Measurements from ENCODE around the gene PIGP.
"Not testable (repeated sequence)": the region's sequence is repeated elsewhere in the genome, so short reads cannot be mapped to it uniquely, and the experiment has no call there.

PIGP gene

GRCh38 chr21:37045149-37045548 is 27.7 kb downstream of the PIGP start:
- no peak for DNase-seq (ENCODE audit: low read depth in 3 of 3)

GRCh38 chr21:37044643-37045042 is 28.2 kb downstream of the PIGP start:
- DNase-seq (ENCODE audit: low read depth in 3 of 3) = no peak

- DNase-seq (ENCODE audit: low read depth in 3 of 3) = no peak
These were observed 29.1 kb downstream of the PIGP start for GRCh38 chr21:37043818-37044217.

GRCh38 chr21:37041706-37042271 is 31.1 kb downstream of the PIGP start:
- DNase-seq (ENCODE audit: low read depth in 3 of 3) = no peak

- no peak for DNase-seq (ENCODE audit: low read depth in 3 of 3)
These were observed 32.7 kb downstream of the PIGP start for GRCh38 chr21:37040212-37040611.

- DNase-seq (ENCODE audit: low read depth in 3 of 3) = no peak
These were observed 33.3 kb downstream of the PIGP start for GRCh38 chr21:37039411-37040075.

- DNase-seq (ENCODE audit: low read depth in 3 of 3) = no peak
These were observed 36.7 kb downstream of the PIGP start for GRCh38 chr21:37036177-37036576.

- DNase-seq (ENCODE audit: low read depth in 3 of 3) = not testable (repeated sequence)
These were observed 38.5 kb downstream of the PIGP start for GRCh38 chr21:37034394-37034793.

- no peak for DNase-seq (ENCODE audit: low read depth in 3 of 3)
These were observed 39.9 kb downstream of the PIGP start for GRCh38 chr21:37032877-37033471.

GRCh38 chr21:37032293-37032692 is 40.6 kb downstream of the PIGP start:
- no peak for DNase-seq (ENCODE audit: low read depth in 3 of 3)

GRCh38 chr21:37030864-37031263 is 42.0 kb downstream of the PIGP start:
- no peak for DNase-seq (ENCODE audit: low read depth in 3 of 3)

- no peak for DNase-seq (ENCODE audit: low read depth in 3 of 3)
These were observed 44.3 kb downstream of the PIGP start for GRCh38 chr21:37028570-37028969.

GRCh38 chr21:37026499-37026898 is 46.4 kb downstream of the PIGP start:
- no peak for DNase-seq (ENCODE audit: low read depth in 3 of 3)

GRCh38 chr21:37017951-37018679 is 54.8 kb downstream of the PIGP start:
- DNase-seq (ENCODE audit: low read depth in 3 of 3) = no peak

Data from stimulated activated CD4-positive, alpha-beta T cell treated with anti-CD3 and anti-CD28 coated beads, TNF-alpha, amount 100 ng/mL, for 48 hours (primary cell).